ENCODE data around the gene MAPK13.
"Not testable (repeated sequence)": the region's sequence is repeated elsewhere in the genome, so short reads cannot be mapped to it uniquely, and the experiment has no call there.

Gene MAPK13

DNA sequence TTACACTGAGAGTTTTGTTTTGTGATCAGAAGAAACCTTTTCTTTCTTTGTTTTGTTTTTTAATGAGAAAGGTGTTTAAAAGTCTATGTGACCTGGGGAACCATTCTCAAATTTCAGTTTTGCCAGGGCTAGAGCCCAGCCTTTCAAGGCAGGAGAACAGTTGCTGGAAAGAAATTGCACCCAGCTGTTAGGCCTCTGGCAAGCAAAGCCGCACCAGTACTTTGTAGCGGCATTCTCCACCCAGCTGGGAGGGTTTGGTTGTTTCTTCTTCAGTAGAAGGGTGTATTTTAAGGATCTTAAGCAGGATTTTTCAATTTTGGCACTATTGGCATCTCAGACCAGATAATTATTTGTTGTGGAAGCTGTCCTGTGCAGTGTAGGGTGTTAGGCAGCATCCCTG, 16.6 kb upstream of the MAPK13 start:
- DNase-seq: no peak

DNA sequence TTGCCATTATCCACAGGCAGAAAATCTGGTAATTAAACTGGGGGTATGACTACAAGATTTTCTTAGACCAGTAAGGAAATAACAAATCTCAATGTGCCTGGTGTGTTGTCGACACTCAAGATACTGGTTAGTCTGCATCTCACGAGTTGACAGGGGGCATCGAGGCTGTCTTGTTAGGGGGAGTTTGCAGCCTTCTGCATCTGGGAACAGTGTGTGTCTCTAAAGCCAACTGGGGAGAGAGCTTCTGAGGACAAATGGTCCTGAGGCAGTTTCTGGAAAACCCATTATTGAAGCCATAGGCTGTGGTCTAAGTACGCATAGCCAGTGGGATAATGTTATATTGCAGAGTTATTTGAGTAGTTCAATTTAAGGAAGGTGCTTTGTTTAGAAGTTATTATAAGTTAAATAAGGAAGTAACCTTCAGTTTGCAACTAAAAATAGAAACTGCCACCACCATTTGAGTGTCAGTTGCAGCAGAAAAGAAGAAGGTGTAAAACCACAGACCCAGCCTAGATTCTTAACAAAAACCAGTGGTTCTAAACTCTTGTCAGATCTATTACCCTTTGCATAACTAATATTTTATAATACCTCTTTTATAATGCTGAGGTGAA, 15.4 kb upstream of the MAPK13 start:
- DNase-seq: no peak

DNA sequence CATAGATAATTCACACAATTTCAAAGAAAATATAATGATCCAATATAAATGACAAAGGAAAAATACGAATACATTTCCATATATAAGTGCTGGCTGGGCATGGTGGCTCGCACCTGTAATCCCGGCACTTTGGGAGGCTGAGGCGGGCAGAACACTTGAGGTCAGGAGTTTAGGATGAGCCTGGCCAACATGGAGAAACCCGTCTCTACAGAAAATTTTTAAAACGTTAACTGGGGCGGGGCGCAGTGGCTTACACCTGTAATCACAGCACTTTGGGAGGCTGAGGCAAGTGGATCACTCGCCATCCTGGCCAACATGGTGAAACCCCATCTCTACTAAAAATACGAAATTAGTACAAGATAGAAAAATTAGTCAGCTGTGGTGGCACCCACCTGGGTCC, 14.9 kb upstream of the MAPK13 start:
- DNase-seq: no peak

DNA sequence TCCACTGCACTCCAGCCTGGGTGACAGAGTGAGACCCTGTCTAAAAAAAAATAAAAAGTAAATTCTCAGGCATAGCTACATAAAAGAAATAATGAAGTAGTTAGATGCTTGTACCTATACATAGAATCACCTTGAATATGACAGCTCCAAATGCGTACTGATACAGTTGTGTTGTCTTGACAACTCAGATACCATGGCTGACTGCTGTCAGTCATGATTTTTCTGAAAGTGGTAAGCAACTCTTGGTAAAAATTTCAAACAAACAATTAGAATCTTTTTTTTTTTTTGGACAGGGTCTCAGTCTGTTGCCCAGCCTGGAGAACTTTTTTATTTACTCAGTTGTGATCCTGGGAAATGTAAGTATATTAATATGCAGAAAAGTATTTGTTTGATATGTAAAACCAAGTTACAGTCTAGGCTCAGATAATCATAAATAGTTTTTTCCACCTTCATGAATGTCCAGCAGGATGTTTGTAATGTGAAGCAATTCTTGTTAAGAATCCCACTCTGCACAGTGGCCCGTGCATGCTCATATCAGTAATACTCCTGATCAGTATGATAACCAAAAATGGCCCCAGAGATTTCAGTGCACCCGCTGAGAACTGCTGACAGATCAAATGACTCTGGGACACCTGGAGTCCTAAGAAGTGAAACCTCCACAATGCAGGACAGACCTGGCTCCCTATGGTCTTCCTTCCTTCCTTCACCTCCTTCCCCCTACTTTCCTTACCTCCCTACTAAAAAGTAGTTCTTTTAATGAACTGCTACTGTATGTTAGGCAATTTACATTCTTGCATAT, 14.0 kb upstream of the MAPK13 start:
- DNase-seq: no peak

DNA sequence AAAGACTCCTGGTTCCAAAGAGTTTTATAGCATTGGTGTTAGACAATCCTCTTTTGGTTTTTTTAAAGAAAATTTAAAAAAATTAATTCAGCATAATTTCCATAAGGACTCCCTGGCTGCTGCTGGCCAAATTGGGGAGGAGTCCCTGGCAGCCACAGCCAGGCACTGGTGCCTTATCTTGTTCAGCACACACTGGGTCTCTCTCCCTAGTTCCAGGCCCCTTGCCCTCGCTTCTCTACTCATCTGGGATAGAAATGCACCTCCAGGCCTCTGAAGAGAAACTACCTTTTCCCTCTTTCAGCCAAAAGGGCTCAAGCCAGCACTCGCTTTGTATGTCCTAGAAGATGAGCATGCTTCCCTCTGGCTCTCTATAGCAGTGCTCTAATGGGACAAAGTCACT, 13.4 kb upstream of the MAPK13 start:
- DNase-seq: no peak

DNA sequence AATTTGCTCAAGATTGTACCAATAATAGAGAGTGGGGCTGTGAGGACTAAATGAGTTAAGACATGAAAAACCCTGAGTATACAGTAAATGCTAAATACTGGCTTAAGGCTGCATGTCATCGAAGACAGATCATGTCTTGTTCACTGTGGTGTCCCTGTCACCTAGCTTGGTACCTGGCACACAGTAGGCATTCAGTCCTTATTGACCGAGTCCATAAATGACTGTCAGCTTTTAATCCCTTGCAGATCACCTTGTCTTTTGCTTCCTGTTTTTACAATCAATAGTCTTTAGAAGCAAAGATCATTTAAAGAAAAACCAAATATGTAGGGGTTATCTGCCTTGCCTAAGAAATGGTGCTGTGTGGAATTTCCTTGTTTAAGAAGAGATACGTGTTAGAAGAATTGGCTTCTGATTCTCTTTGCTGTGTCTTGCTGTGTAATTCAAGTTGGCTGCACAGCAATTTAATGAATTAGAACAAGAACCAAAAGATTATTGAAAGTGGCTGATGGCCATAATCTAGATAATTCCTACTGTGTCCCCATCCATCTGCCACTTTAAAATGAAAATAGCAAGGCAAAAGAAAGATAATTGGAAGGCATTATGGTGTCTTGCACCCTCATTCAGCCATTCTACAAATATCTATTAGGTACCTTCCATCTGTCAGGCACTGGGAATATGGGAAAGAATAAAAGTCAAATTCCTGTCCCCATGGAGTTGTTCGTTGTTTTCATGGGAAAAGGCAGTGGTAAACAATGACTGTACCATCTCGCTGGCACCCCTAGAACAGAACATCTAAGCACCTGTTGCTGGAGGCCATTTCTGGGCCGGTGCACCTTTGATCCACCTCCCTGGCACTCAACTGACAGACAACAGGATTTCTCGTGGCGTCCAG, 12.4 kb upstream of the MAPK13 start:
- no peak for DNase-seq

DNA sequence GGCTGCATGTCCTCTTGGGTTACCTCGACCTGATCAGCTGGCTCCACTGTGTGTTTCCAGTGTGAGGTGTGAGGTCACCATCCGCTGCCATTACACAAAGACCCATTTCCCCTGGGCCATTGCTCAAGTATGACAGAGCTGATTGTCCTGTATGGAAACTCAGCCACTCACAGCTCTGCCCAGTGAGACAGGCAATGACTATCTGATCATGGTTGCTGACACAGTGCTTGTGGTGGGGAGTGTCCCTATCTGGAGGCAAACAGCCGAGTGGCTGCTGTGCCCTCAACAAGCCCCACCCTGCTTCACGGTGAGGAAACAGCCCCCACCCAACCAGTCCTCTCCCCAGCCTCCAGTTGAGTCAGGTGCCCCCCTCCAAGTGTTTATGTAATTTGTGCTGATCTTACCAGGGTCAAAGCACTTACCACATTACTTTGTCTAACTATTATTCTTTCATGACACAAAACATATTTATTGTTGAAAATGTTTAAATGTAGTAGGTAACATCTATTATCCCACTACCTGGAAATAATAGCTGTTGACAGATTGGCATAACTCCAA, 11.7 kb upstream of the MAPK13 start:
- DNase-seq: no peak

DNA sequence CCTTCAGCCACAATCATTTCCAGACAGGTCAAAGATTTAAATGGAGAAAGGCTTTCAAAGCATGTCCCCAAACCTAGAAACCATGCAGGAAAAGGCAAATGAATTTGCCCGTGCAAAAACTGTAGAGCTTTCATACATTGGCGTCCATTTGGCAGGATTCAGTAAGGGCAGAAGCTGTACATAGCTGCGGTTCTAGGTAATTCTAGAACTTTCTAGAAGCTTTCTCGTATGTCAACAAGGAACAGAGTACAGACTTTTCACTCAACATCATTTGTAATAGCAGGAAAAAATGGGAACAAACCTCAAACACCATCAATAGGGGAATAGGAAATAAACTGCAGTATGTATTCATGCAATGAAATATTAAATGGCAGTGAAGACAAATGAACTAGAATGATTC, 11.1 kb upstream of the MAPK13 start:
- DNase-seq: no peak

DNA sequence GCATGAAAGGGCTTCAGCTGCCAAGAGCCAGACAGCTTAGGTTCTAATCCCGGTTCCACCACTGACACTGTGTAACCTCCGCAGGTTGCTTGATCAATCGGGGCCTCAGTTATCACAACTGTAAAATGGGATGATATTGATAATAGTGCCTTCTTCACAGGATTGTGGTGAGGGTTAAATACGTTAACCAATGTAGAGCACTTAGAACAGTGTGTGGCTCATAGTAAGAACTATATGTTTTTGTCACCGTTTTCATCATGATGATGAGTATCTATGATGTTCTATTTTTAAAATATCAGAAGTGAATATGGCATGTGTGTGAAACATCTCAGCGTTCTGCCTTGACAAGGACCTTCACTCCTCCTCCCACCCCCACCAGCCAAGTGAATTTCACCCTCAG, 10.3 kb upstream of the MAPK13 start:
- DNase-seq: no peak

DNA sequence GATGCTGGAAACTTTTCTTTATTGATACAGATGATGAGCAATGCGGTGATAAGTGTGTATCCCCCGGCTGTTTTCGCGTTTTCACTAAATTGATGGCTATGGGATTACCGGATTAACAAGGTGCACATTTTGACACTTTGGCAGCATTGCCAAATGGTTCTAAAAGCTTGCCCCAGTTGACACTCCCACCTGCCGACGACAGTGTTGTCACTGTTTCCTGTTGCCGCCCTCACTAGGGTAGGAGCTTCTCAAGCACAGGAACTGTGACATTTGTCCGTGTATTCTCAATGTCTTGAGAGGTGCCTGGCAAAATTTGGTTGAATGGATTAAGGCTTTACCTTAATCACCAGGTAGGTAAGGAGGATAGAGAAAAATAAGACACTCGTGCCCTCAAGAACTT, 9.8 kb upstream of the MAPK13 start:
- no peak for DNase-seq

DNA sequence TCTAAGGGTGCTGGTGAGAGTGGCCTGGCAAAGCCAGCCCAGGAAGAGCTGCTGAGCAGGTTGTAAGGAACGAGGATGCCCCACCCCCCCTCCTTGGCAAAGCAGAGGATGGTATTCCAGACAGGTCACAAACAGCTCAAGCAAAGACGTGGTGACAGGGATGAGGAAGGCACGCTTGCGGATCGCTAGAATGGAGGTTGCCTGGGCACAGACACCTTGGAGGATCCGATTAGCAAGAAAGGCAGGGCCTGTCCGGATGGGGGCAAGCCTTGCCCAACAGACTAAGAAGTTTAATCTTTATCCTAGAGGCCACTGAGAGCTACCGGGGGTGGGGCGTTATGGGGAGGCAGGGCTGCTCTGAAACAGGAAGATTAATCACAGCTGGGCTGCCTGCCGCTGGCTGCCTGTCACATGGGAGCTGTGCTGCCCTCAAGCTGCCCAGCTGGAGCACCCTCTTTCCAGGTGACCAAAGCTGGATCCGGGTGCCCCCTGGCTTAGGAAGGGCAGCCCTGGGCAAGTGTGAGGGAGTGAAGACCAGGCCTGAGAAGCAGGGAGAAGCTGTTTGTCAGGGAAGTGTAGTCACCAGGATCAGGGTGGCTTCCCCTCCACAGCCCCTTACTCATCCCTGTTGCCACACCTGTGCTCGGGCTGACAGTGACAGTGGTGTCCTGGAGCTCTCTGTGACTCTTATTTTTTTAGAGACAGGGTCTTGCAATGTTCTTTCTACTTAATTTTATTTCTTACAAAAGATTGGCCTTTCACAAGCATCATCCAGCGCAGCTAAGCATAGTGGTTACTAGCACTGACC, 9.1 kb upstream of the MAPK13 start:
- no peak for DNase-seq

DNA sequence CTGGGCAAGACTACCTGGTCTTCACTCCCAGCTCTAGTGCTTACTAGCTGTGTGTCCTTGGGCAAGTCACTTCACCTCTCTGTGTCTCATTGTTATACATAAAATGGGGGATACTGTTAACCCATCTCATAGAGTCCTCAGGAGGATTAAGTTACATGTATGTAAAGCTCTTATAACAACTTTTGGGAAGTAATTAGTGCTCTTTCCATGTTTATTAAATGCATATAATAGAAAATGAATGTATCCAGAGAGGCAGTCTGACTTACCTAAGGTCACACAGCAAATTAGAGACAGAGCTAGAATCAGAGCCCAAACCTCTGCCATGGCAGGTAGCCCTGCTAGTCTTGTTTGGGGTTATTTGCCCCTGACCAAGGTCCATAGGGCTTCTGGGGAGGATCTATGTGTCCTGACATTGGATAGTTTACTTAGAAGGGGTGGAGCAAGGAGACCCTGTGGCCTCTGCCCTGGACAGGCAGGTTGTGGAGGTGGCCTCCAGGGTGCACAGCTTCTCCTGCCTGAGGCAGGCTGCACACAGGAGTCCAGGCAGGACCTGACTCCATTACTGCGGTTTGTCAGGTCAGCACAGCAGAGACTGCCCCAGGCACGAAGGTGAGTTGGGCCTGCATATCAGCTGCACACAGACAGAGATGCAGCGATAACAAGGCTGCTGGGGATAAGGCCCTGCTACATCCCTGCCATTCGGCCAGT, 8.4 kb upstream of the MAPK13 start:
- DNase-seq: no peak

DNA sequence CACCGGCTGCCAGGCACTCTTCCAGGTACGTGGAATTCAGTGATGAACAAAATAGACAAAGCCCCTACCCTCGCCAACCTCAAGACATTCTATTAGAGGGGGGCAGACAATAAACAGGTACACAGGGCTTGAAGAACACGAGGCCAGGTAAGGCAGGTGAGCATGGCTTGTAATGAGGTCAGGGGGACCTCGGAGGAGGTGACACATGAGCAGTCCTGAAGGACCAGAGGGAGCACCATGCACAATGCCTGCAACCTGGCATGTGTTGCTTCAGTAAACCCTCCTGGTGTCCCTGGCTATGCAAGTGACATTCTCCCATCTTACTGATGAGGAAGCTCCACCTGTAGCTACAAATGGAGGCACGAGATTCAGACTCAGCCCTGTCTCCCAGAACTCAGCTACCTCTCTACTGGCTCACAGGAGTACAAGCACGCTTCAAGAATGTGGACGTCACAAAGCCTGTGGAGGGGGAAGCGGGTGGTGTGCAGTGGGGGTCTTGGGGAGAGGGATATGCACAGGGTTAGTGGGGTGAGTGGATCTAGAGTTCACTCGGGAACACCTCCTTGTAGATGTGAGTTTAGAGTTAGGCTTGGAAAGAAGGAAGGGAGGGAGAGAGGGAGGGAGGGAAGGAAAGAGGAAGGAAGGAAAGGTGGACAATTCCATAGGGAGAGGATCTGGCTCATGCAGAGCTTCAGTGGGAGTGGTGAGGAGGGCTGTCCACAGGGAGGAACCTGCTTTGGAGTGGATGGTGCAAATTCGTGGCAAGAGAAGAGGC, 7.6 kb upstream of the MAPK13 start:
- no peak for DNase-seq

DNA sequence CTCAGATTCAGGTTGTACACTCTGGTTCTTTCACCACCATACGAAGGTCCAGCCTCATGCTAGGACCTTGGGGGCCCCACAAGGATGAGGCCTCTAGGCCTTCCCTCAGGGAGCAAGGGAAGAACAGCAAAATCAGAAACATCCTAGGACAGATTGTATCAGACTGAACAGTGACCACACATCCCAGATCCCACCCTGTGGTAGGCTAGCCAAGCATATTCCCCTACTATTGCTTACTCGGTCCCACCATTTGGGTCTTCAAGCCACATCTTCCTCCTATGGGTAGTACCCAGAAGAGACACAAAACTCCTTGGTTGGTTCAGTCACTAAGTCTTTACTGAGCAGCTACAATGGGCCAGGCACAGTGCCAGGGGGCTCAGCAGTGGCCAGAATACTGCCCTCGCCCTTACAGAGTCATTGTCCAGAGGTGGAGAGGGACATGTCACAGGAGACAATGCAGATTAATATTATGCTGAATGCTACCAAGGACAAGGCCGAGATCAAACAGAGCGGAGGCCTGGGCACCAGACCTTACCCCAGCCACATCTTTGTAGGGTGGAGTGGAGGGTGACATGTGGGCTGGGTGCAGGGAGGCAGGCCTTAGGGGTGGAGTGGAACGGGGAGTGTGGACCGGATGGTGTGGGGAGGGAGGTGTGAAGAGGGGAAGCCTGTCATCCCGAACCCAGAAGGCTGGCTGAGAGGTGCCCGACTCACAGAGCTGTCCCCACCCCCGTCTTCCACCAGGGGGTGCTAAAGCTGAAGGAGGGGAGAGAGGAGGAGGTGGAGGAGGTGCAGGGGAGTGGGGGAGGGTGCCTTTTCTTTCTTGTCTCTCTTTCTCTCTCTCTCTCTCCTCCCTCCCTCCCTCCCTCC, 6.8 kb upstream of the MAPK13 start:
- DNase-seq: no peak

DNA sequence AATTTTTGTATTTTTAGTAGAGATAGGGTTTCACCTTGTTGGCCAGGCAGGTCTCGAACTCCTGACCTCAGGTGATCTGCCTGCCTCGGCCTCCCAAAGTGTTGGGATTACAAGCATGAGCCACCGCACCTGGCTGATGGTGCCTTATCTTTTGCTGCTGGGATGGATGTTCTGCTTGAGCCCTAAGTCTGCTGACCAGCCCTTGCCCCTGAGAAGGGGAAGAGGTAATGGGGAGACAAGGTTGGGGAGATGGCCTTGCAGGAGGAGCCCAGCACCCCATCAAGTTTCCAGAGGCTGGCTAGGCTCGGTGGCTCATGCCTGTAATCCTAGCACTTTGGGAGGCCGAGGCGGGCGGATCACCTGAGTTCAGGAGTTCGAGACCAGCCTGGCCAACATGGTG, 6.0 kb upstream of the MAPK13 start:
- not testable (repeated sequence) for DNase-seq

DNA sequence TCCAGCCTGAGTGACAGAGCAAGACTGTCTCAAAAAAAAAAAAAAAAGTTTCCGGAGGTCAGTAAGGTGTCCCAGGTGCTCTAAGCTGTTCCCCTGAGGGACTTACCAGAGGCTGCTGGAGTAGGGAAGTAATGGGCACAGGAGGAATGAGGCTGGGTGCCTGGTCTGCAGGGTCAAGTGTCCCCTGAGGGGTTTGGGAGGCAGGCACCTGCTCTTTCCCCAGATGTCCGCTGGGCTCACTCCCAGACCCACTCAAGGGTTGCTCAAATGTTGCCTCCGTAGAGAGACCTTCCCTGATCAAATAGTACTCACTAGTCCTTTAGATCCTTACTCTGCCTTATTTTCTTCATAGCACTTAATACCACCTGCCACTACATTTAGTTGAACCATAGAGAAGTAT, 5.4 kb upstream of the MAPK13 start:
- DNase-seq: no peak

DNA sequence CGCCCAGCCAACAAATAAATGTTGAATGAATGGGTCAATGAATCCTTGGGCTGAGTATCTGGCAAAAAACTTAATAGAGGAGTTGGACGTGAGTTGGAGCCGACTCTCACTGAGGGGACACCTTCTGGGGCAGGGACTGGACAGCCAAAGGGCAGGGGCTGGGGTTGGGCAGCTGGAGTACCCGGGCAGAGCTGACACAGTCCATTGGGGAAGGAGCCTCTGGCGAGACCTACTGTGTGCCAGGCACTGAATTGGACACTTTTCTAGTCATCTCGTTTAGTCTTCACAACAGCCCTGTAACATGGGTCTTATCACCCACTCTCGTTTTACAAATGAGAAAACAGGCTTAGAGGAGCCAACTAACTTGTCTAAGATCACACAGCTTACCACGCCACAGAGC, 4.7 kb upstream of the MAPK13 start:
- DNase-seq: no peak

DNA sequence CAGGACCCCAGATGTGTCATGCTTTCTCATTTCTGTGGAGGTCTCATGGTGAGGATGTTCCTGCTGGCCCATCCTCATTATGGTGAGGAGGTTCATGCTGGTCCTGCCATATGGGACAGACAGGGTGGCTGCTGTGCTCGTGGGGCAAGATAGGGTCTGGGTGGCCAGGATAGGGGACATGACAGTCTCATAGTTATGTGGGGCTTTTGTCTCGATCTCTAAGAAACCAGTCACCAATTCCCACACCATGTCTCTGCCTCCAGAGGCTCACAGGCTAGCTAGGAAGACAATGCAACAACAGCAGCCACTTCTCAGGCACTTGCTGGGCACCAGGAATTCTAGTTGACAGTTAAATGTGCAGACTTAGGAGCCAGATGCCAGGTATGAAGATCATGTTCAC, 4.2 kb upstream of the MAPK13 start:
- no peak for DNase-seq

All from right kidney (tissue), 1 donor.